H1 (cell line): ENCODE measurements around the gene SAT2. TPM values are rescaled to one million over a fixed set of nuclear protein-coding genes. Genes with fewer than 3 reads are reported as not detected.
A peak's percentile ranks its signal among the peaks of the same experiment; 100 is the strongest.

Source experiments
- CTCF ChIA-PET: fragments of 300-600 bp; sonication (Branson Sonifier 250); formaldehyde crosslinking; loops from one replicate; lab custom pipeline; 2021; ENCODE audit not compliant: partially characterized antibody; lab: Charles Lee
- POLR2A ChIA-PET: fragments of 300-600 bp; sonication (Branson Sonifier 250); formaldehyde crosslinking; loops from one replicate; lab custom pipeline; 2021; ENCODE audit warnings: inconsistent platforms; ENCODE audit not compliant: partially characterized antibody; lab: Charles Lee
- DNase-seq, 2 experiments: peaks; one replicate each; pipeline versions ENCODE4 v3.0.0 to v3.0.0-alpha.2; 2010 to 2022; ENCODE audit warnings: low spot score in 2 of 2, low read depth in 1 of 2, mixed read lengths in 1 of 2
- FAIRE-seq: peaks from 2 replicates; lab custom pipeline; 2011; peaks lifted over from hg19 to GRCh38; lab: Jason Lieb, UNC
- H2AFZ ChIP-seq: 2 replicates; pipeline ENCODE4 v1.8.1; 2012; ENCODE audit warnings: low read length, inconsistent platforms
- H2AK5ac ChIP-seq: 2 replicates; pipeline ENCODE4 v1.6.1; 2013; ENCODE audit warnings: low read depth, low read length
- H2BK120ac ChIP-seq: replicated peaks from 2 replicates; pipeline ENCODE3; 2013; ENCODE audit warnings: low read depth, low read length, inconsistent platforms
- H2BK12ac ChIP-seq: 2 replicates; pipeline ENCODE4 v1.6.1; 2013; ENCODE audit warnings: low read depth, low read length
- H2BK15ac ChIP-seq: 2 replicates; pipeline ENCODE4 v1.6.1; 2013; ENCODE audit warnings: low read length
- H2BK20ac ChIP-seq: 2 replicates; pipeline ENCODE4 v1.6.1; 2013; ENCODE audit warnings: low read length
- H2BK5ac ChIP-seq: 2 replicates; pipeline ENCODE4 v1.6.1; 2013; ENCODE audit warnings: low read depth, low read length
- H3K14ac ChIP-seq: 2 replicates; pipeline ENCODE4 v1.6.1; 2013; ENCODE audit warnings: inconsistent platforms; ENCODE audit not compliant: insufficient read length
- H3K18ac ChIP-seq: 2 replicates; pipeline ENCODE4 v1.6.1; 2013; ENCODE audit warnings: low read length; ENCODE audit errors: extremely low read depth
- H3K23ac ChIP-seq: 2 replicates; pipeline ENCODE4 v1.6.1; 2013; ENCODE audit warnings: inconsistent platforms; ENCODE audit not compliant: insufficient read length
- H3K23me2 ChIP-seq: 2 replicates; pipeline ENCODE4 v1.6.1; 2013; ENCODE audit warnings: low read depth, low read length
- H3K27ac ChIP-seq: 2 replicates; pipeline ENCODE4 v1.6.1; 2011; ENCODE audit warnings: low read depth, low read length, inconsistent platforms
- H3K27me3 ChIP-seq, 4 experiments: replicated peaks in 1 of 4; 1 replicate in 1 of 4; 2 replicates in 3 of 4; pipeline versions ENCODE4 v1.6.1 to v1.8.1; 2011 to 2013; ENCODE audit warnings: low read length in 3 of 4, mild to moderate bottlenecking in 3 of 4, inconsistent platforms in 2 of 4, mixed read lengths in 2 of 4, moderate library complexity in 1 of 4; ENCODE audit not compliant: control insufficient read depth in 3 of 4, insufficient read depth in 3 of 4; ENCODE audit errors: extremely low read depth in 1 of 4
- H3K36me3 ChIP-seq, 4 experiments: 2 replicates each; pipeline versions ENCODE4 v1.6.1 to v1.8.1; 2011 to 2013; ENCODE audit warnings: mild to moderate bottlenecking in 4 of 4, low read length in 3 of 4, moderate library complexity in 2 of 4, control low read depth in 1 of 4, inconsistent platforms in 1 of 4; ENCODE audit not compliant: insufficient read depth in 4 of 4, control insufficient read depth in 2 of 4
- H3K4ac ChIP-seq: replicated peaks from 2 replicates; pipeline ENCODE3; 2013; ENCODE audit warnings: low read length, low read depth, mixed read lengths, inconsistent platforms; ENCODE audit not compliant: insufficient read length
- H3K4me1 ChIP-seq, 4 experiments: replicated peaks in 1 of 4; 1 replicate in 1 of 4; 2 replicates in 3 of 4; pipeline versions ENCODE4 v1.6.1 to v1.8.1; 2011 to 2013; ENCODE audit warnings: low read length in 3 of 4, inconsistent platforms in 2 of 4, mixed read lengths in 1 of 4; ENCODE audit not compliant: insufficient read depth in 4 of 4, control insufficient read depth in 3 of 4
- H3K4me2 ChIP-seq, 2 experiments: 2 replicates each; pipeline versions ENCODE4 v1.6.1 to v1.8.1; 2011 to 2013; ENCODE audit warnings: low read depth in 2 of 2, low read length in 2 of 2, control low read depth in 1 of 2, inconsistent platforms in 1 of 2, mild to moderate bottlenecking in 1 of 2; ENCODE audit not compliant: insufficient read depth in 1 of 2
- H3K4me3 ChIP-seq, 4 experiments: fragments of 200-600, 300-600 bp in 1 of 4; sonication (generic), shearing (Covaris generic), sonication (Bioruptor Twin) in 1 of 4; 2 replicates each; pipeline versions ENCODE4 v1.5.1 to v1.8.1; 2011 to 2016; ENCODE audit warnings: low read length in 4 of 4, low read depth in 3 of 4, control low read depth in 2 of 4, inconsistent platforms in 2 of 4, mild to moderate bottlenecking in 2 of 4, mixed read lengths in 1 of 4, moderate library complexity in 1 of 4; ENCODE audit not compliant: insufficient read depth in 2 of 4; ENCODE audit errors: extremely low read depth in 1 of 4
- H3K56ac ChIP-seq: replicated peaks from 2 replicates; pipeline ENCODE3; 2013; ENCODE audit warnings: low read depth, mild to moderate bottlenecking, mixed read lengths, low read length, inconsistent platforms; ENCODE audit not compliant: insufficient read length
- H3K79me1 ChIP-seq: 2 replicates; pipeline ENCODE4 v1.6.1; 2013; ENCODE audit warnings: low read depth, low read length, control low read depth
- H3K79me2 ChIP-seq, 2 experiments: 2 replicates each; pipeline versions ENCODE4 v1.6.1 to v1.8.1; 2012 to 2013; ENCODE audit warnings: low read length in 2 of 2, mild to moderate bottlenecking in 2 of 2, inconsistent platforms in 1 of 2; ENCODE audit not compliant: insufficient read depth in 2 of 2, control insufficient read depth in 1 of 2
- H3K9ac ChIP-seq, 4 experiments: replicated peaks in 1 of 4; 1 replicate in 1 of 4; 2 replicates in 3 of 4; pipeline versions ENCODE4 v1.6.1 to v1.8.1; 2011 to 2013; ENCODE audit warnings: low read depth in 3 of 4, low read length in 3 of 4, control low read depth in 2 of 4, mild to moderate bottlenecking in 2 of 4, moderate library complexity in 2 of 4, inconsistent platforms in 1 of 4; ENCODE audit errors: extremely low read depth in 1 of 4
- H3K9me3 ChIP-seq, 2 experiments: 2 replicates each; pipeline versions ENCODE4 v1.6.1 to v1.8.1; 2012 to 2013; ENCODE audit warnings: mild to moderate bottlenecking in 2 of 2, moderate library complexity in 2 of 2, control low read depth in 1 of 2, inconsistent platforms in 1 of 2, low read depth in 1 of 2, low read length in 1 of 2, mixed read lengths in 1 of 2; ENCODE audit not compliant: insufficient read depth in 2 of 2
- H4K20me1 ChIP-seq, 2 experiments: replicated peaks in 1 of 2; 2 replicates each; pipeline versions ENCODE3 to v1.8.1; 2011 to 2013; ENCODE audit warnings: inconsistent platforms in 2 of 2, low read length in 2 of 2, mild to moderate bottlenecking in 1 of 2; ENCODE audit not compliant: insufficient read depth in 2 of 2, control insufficient read depth in 1 of 2
- H4K5ac ChIP-seq: 2 replicates; pipeline ENCODE4 v1.6.1; 2013; ENCODE audit warnings: low read length, low read depth, mixed read lengths, inconsistent platforms; ENCODE audit not compliant: insufficient read length
- H4K8ac ChIP-seq: 2 replicates; pipeline ENCODE4 v1.8.0; 2013; ENCODE audit warnings: mild to moderate bottlenecking, moderate library complexity, low read length, inconsistent platforms; ENCODE audit not compliant: insufficient read depth; ENCODE audit errors: extremely low read depth
- H4K91ac ChIP-seq: replicated peaks from 2 replicates; pipeline ENCODE3; 2013; ENCODE audit warnings: low read length, mixed read lengths, inconsistent platforms; ENCODE audit not compliant: insufficient read length
- EGR1 ChIP-seq: IDR thresholded peaks from 2 replicates; pipeline ENCODE4 v1.6.1; 2011; ENCODE audit warnings: low read depth, low read length, borderline replicate concordance
- POLR2AphosphoS5 ChIP-seq: IDR thresholded peaks from 2 replicates; pipeline ENCODE4 v1.6.1; 2011; ENCODE audit warnings: low read depth, low read length
- RFX5 ChIP-seq: IDR thresholded peaks from 2 replicates; pipeline ENCODE4 v1.6.1; 2011; ENCODE audit warnings: low read depth, low read length, improper control_type of control experiment, borderline replicate concordance
- SIN3A ChIP-seq, 2 experiments: IDR thresholded peaks in 1 of 2; conservative IDR thresholded peaks in 1 of 2; 2 replicates each; pipeline ENCODE4 v1.6.1; 2011 to 2012; ENCODE audit warnings: low read length in 2 of 2, improper control_type of control experiment in 1 of 2, low read depth in 1 of 2, mild to moderate bottlenecking in 1 of 2
- SP1 ChIP-seq: IDR thresholded peaks from 2 replicates; pipeline ENCODE4 v1.6.1; 2011; ENCODE audit warnings: low read depth, low read length
- TCF12 ChIP-seq: IDR thresholded peaks from 2 replicates; pipeline ENCODE4 v1.6.1; 2011; ENCODE audit warnings: low read depth, mild to moderate bottlenecking, low read length
- WGBS, 2 experiments: shearing (Covaris generic) in 1 of 2; methylation state at CpG; one replicate each; pipeline versions ENCODE4 v1.1.6 to v1.1.7; 2013 to 2015; ENCODE audit warnings: low lambda C conversion rate in 2 of 2, mixed read lengths in 2 of 2, inconsistent platforms in 1 of 2, low coverage in 1 of 2, missing lambda C conversion rate in 1 of 2; ENCODE audit not compliant: insufficient replicate concordance in 2 of 2, insufficient coverage in 1 of 2, insufficient read length in 1 of 2; ENCODE audit errors: extremely low coverage in 1 of 2, missing lambda C conversion rate in 1 of 2; 5-methylcytosine and 5-hydroxymethylcytosine counted together
- polyA plus RNA-seq, 7 experiments: library from polyadenylated mRNA; depleted of rRNA in 3 of 7; stranded (reverse) in 5 of 7; unstranded in 2 of 7; fragments of >200 nt in 5 of 7; fragments of 200-250 nt in 2 of 7; gene quantifications; 1 replicate in 5 of 7; 2 replicates in 1 of 7; 4 replicates in 1 of 7; pipeline versions ENCODE4 v1.2.1 to v1.2.3, GENCODE V29; 2011 to 2013; ENCODE audit warnings: missing spikeins in 2 of 7, mixed read lengths in 2 of 7
- total RNA-seq: library from RNA; stranded (reverse); fragmentation: NEBNext Ultra II Directional; extraction: Animal tissue kit (Norgen Biotek cat#: 25700); gene quantifications from 2 replicates; pipeline ENCODE4 v1.2.1, GENCODE V29; 2021
- TF ChIP-seq, protein P1 (sequence below): IDR thresholded peaks from 2 replicates; pipeline ENCODE4 v1.6.1; 2012; ENCODE audit warnings: inconsistent platforms

SAT2 gene
- total and polyA plus RNA-seq, 2 of the 8 experiments (the other 6 are each of a cell fraction or from before 2014, with no cell fraction given), result 36.4 to 72.3 TPM

DNA sequence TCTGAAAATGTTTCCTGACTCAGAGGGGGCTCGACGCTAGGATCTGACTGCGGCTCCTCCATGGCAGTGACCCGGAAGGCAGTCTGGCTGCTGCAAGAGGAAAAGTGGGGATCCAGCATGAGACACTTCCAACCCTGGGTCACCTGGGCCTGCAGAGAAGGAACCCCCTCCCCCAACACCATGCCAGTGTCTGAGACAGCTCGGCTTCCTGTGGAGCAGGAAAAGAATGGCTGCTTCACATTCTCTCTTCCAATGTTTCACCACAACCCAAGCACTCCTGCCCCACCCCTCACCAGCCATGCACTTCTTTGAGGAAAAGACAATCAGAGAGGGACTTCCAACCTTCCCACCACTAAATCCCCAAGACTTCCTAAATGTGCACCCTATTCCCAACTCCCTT, 48.9 kb upstream of the SAT2 start:
- 81% methylated on average over 5 of the region's 5 CpGs; no CpG with 5 or more reads in 1 of the 2 experiments for WGBS, 2 experiments
- 0 out of 2 replicates have a peak overlapping the region, but pooled peaks have one; percentile 1 for H2BK20ac ChIP-seq
- ChIA-PET POLR2A (interaction anchor here (0.6 to 79.4 kb wide), 8 partner anchors 10 to 165 kb away, joined by 3 to 2272 read pairs (median 8); partner anchors contain the start of genes ATP1B2, CD68, FXR2 and MPDU1), CTCF (interaction anchor here (0.6 to 15.7 kb wide), 6 partner anchors 9 to 87 kb away, joined by 4 to 332 read pairs (median 68); partner anchors contain the start of genes SHBG, SOX15, TP53 and WRAP53)
- H3K9ac ChIP-seq, result no peak overlapping the region
- no peak overlapping the region; the same call in 1 of the 2 replicates for H2BK12ac ChIP-seq
- DNase-seq, result no peak
- H3K23ac ChIP-seq, result no peak overlapping the region
- peaks cover 4 to 5% of the 10 kb centered on the region in 2 experiments for H4K20me1 ChIP-seq
- no peak overlapping the region for H2AK5ac ChIP-seq
- peak; percentile 32 for FAIRE-seq
- no peak overlapping the region for H4K91ac ChIP-seq
- no peak overlapping the region for H3K14ac ChIP-seq
- TF ChIP-seq POLR2AphosphoS5 (no peak), TCF12 (0 out of 2 replicates have a peak, but pooled peaks have one; percentile 24), RFX5 (no peak), EGR1 (no peak), SIN3A (conservative IDR thresholded peaks at IDR 0.05 in 1 of 2, IDR thresholded peaks at IDR 0.05 in 1 of 2; ENCODE audit: low read depth in 1 of 2, low read length in 2 of 2) (0 out of 4 replicates have a peak, but pooled peaks of 1 of the 2 experiments have one; percentile 50), SP1 (peak; percentile 64)
- TF ChIP-seq, protein P1, sequence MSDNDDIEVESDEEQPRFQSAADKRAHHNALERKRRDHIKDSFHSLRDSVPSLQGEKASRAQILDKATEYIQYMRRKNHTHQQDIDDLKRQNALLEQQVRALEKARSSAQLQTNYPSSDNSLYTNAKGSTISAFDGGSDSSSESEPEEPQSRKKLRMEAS, result peak; percentile 49
- no peak overlapping the region; the same call in 1 of the 2 replicates for H3K27ac ChIP-seq
- peaks cover 3% of the 10 kb centered on the region; the same call in 1 of the 2 replicates for H3K79me1 ChIP-seq
- no peak overlapping the region for H3K4ac ChIP-seq
- H2BK5ac ChIP-seq, result peak overlapping the region; percentile 40; the same call in 1 of the 2 replicates
- no peak overlapping the region for H2AFZ ChIP-seq
- H4K8ac ChIP-seq, result no peak overlapping the region
- H3K36me3 ChIP-seq, result peaks cover 24 to 44% (median 37%) of the 10 kb centered on the region in 4 experiments
- H3K56ac ChIP-seq, result no peak overlapping the region
- H4K5ac ChIP-seq, result no peak overlapping the region
- peak overlapping the region; percentile 47 to 57 for H3K4me2 ChIP-seq
- H3K4me1 ChIP-seq, result peaks cover 5 to 18% (median 12%) of the 10 kb centered on the region in 4 experiments
- no peak overlapping the region for H3K18ac ChIP-seq
- peaks cover 0 to 25% of the 10 kb centered on the region in 2 experiments; a peak in 2 of 4 replicates for H3K79me2 ChIP-seq
- no peaks in the 10 kb centered on the region for H3K23me2 ChIP-seq
- peaks cover 5 to 13% of the 10 kb centered on the region in 2 experiments; a peak in 2 of 4 replicates for H3K9me3 ChIP-seq
- no peaks in the 10 kb centered on the region for H3K27me3 ChIP-seq
- no peak overlapping the region for H2BK120ac ChIP-seq
- no peak overlapping the region for H2BK15ac ChIP-seq
- H3K4me3 ChIP-seq, result peak overlapping the region in 2 of 4 experiments; percentile 15 to 16; a peak in 2 of 8 replicates
